ENCODE results near the gene PYCARD.

- TF ChIP-seq CTCF (conservative IDR thresholded peaks at IDR 0.05): no peak
- TF ChIP-seq EZH2 (IDR thresholded peaks at IDR 0.05; ENCODE audit: low read depth): no peak
These were observed 9.5 kb downstream of the PYCARD start for GRCh38 chr16:31192856-31193642.
